Measurements from ENCODE around the gene ARHGAP5. TPM values are rescaled to one million over a fixed set of nuclear protein-coding genes. Genes with fewer than 3 reads are reported as not detected.

ARHGAP5 gene
- total and polyA plus RNA-seq, 2 donors (not counting 1 experiment from before 2014, with no cell fraction given), result 6.4 to 65.0 TPM

DNA sequence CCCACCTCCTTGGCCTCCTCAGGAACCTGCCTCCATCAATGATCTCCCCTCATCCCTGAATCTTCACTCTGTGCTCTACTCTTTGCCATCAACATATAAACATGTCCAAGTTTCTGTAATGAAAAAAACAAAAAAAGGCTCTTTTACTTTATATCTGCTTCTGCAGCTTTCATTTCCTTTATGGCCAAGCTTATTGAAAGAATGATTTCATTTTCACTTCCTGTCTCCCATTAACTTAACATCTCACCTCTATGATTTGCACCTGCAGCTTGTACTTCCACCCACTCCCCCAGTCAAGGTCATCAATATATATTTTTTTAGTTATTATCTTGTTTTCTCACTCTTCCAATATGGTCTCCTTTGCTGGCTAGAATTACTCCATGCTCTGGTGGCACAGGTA is 109.1 kb downstream of the ARHGAP5 start:
- ChIA-PET CTCF (interaction anchor here (0.8 kb wide), 1 partner anchor 110 kb away, joined by 4 read pairs; no protein-coding TSS in a partner anchor), POLR2A (no interaction called here)
- intact Hi-C loops (cut with micrococcal nuclease), result no loop called here
- peak; percentile 49 for DNase-seq
- peaks cover 3% of the 10 kb centered on the region for H3K9me3 Mint-ChIP-seq (ENCODE audit: insufficient read depth)
- H3K27me3 ChIP-seq (replicated peaks in 1 of 4; ENCODE audit: control extremely low read depth in 1 of 4, control insufficient read depth in 3 of 4, insufficient read depth in 4 of 4, low read length in 3 of 4), result no peaks in the 10 kb centered on the region
- H3K36me3 ChIP-seq (replicated peaks in 1 of 2; ENCODE audit: control extremely low read depth in 1 of 2, control insufficient read depth in 1 of 2, extremely low read depth in 1 of 2, insufficient read depth in 2 of 2, low read length in 1 of 2), result no peaks in the 10 kb centered on the region
- no peaks in the 10 kb centered on the region for H4K20me1 ChIP-seq (ENCODE audit: control insufficient read depth, insufficient read depth, low read length, poor library complexity, severe bottlenecking)
- H3K4me1 Mint-ChIP-seq, result peaks cover 19% of the 10 kb centered on the region
- H3K4me3 Mint-ChIP-seq, result peak overlapping the region; percentile 12
- peaks cover 10% of the 10 kb centered on the region for H3K27me3 Mint-ChIP-seq
- no peak overlapping the region for H3K4me3 ChIP-seq (ENCODE audit: control extremely low read depth in 1 of 5, extremely low read depth in 1 of 5, insufficient read depth in 1 of 5, low read depth in 2 of 5, low read length in 4 of 5)
- no peak for TF ChIP-seq EZH2 (IDR thresholded peaks at IDR 0.05; ENCODE audit: borderline replicate concordance, insufficient read depth, low read depth, low read length, poor library complexity, severe bottlenecking)
- TF ChIP-seq, protein P1, sequence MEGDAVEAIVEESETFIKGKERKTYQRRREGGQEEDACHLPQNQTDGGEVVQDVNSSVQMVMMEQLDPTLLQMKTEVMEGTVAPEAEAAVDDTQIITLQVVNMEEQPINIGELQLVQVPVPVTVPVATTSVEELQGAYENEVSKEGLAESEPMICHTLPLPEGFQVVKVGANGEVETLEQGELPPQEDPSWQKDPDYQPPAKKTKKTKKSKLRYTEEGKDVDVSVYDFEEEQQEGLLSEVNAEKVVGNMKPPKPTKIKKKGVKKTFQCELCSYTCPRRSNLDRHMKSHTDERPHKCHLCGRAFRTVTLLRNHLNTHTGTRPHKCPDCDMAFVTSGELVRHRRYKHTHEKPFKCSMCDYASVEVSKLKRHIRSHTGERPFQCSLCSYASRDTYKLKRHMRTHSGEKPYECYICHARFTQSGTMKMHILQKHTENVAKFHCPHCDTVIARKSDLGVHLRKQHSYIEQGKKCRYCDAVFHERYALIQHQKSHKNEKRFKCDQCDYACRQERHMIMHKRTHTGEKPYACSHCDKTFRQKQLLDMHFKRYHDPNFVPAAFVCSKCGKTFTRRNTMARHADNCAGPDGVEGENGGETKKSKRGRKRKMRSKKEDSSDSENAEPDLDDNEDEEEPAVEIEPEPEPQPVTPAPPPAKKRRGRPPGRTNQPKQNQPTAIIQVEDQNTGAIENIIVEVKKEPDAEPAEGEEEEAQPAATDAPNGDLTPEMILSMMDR (IDR thresholded peaks at IDR 0.05), result no peak
- H2AFZ ChIP-seq (ENCODE audit: insufficient read depth, low read depth, low read length, poor library complexity, severe bottlenecking), result peak overlapping the region; percentile 11
- H3K4me2 ChIP-seq (replicated peaks; ENCODE audit: low read depth, low read length, poor library complexity, severe bottlenecking), result peak overlapping the region; percentile 31
- no peak overlapping the region for H3K9ac ChIP-seq (ENCODE audit: low read length)
- peaks cover 0 to 3% (median 1%) of the 10 kb centered on the region in 3 donors for H3K9me3 ChIP-seq (ENCODE audit: control extremely low read depth in 1 of 3, control insufficient read depth in 2 of 3, insufficient read depth in 1 of 3, low read length in 2 of 3)
- H3K27ac ChIP-seq (ENCODE audit: low read length in 2 of 2), result peak overlapping the region in 1 of 2 donors; percentile 30
- H3K27ac Mint-ChIP-seq, result peak overlapping the region; percentile 59
- H3K79me2 ChIP-seq (ENCODE audit: control insufficient read depth, insufficient read depth, low read length), result no peaks in the 10 kb centered on the region
- ATAC-seq (ENCODE audit: low read depth), result peak; percentile 36
- peaks cover 18 to 20% of the 10 kb centered on the region in 2 donors for H3K4me1 ChIP-seq (ENCODE audit: control insufficient read depth in 2 of 2, insufficient read depth in 2 of 2, low read length in 2 of 2)

DNA sequence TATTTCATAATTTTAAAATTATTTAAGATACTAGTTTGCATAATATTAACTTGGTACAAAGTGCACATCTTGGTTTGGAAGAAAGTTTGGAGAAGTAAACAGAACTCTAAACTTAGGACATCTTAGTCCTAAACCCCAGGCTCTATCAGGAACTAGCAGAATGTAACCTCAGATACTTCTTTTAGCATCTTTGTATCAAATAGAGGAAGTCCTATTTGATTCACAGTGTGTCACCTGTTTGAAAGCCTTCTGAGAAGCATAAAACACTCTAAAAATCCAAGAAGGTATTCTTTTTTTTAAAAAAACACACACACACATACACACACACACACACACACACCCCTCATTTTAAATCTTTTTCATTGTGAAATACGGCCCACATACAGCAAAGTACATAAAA is 112.7 kb downstream of the ARHGAP5 start:
- Histone ChIP-seq H3K27ac (ENCODE audit: low read length in 2 of 2) (no peak overlapping the region), H2AFZ (ENCODE audit: insufficient read depth, low read depth, low read length, poor library complexity, severe bottlenecking) (peak overlapping the region; percentile 23), H3K79me2 (ENCODE audit: control insufficient read depth, insufficient read depth, low read length) (no peaks in the 10 kb centered on the region), H3K9ac (ENCODE audit: low read length) (no peak overlapping the region), H3K9me3 (ENCODE audit: control extremely low read depth in 1 of 3, control insufficient read depth in 2 of 3, insufficient read depth in 1 of 3, low read length in 2 of 3) (peaks cover 0 to 3% (median 0%) of the 10 kb centered on the region in 3 donors), H3K4me3 (ENCODE audit: control extremely low read depth in 1 of 5, extremely low read depth in 1 of 5, insufficient read depth in 1 of 5, low read depth in 2 of 5, low read length in 4 of 5) (no peak overlapping the region), H3K36me3 (replicated peaks in 1 of 2; ENCODE audit: control extremely low read depth in 1 of 2, control insufficient read depth in 1 of 2, extremely low read depth in 1 of 2, insufficient read depth in 2 of 2, low read length in 1 of 2) (no peaks in the 10 kb centered on the region), H3K27me3 (replicated peaks in 1 of 4; ENCODE audit: control extremely low read depth in 1 of 4, control insufficient read depth in 3 of 4, insufficient read depth in 4 of 4, low read length in 3 of 4) (no peaks in the 10 kb centered on the region), H3K4me1 (ENCODE audit: control insufficient read depth in 2 of 2, insufficient read depth in 2 of 2, low read length in 2 of 2) (peaks cover 18 to 20% of the 10 kb centered on the region in 2 donors), H3K4me2 (replicated peaks; ENCODE audit: low read depth, low read length, poor library complexity, severe bottlenecking) (peak overlapping the region; percentile 38), H4K20me1 (ENCODE audit: control insufficient read depth, insufficient read depth, low read length, poor library complexity, severe bottlenecking) (no peaks in the 10 kb centered on the region)
- Mint-ChIP-seq H3K27ac (no peak overlapping the region), H3K9me3 (ENCODE audit: insufficient read depth) (no peaks in the 10 kb centered on the region), H3K4me3 (no peak overlapping the region), H3K27me3 (peaks cover 10% of the 10 kb centered on the region), H3K4me1 (peaks cover 19% of the 10 kb centered on the region)
- intact Hi-C loops (cut with micrococcal nuclease), result no loop called here
- TF ChIP-seq EZH2 (IDR thresholded peaks at IDR 0.05; ENCODE audit: borderline replicate concordance, insufficient read depth, low read depth, low read length, poor library complexity, severe bottlenecking), result no peak
- TF ChIP-seq, protein P1 (IDR thresholded peaks at IDR 0.05), result no peak
- WGBS (ENCODE audit: insufficient coverage), result 100% methylated on average over 1 of the region's 1 CpG
- ATAC-seq (ENCODE audit: low read depth), result no peak
- peak; percentile 24 for DNase-seq
- CTCF ChIA-PET, result no interaction called here
- POLR2A ChIA-PET, result no interaction called here

All from B cell (primary cell).